Lung (tissue), 12 donors: ENCODE results near the gene STK38L. TPM values are rescaled to one million over a fixed set of nuclear protein-coding genes. Genes with fewer than 3 reads are reported as not detected.

Source experiments
- ATAC-seq: fragments of 200-7000 bp; cut with Tn5 transposase; one replicate; pipeline ENCODE4 v1.9.1; 2020; ENCODE audit warnings: moderate number of reproducible peaks; ENCODE audit not compliant: insufficient read depth, low FRiP score
- DNase-seq, 3 donors: peaks; one replicate each; pipeline ENCODE4 v3.0.0-alpha.2; 2013 to 2017
- H3K27ac ChIP-seq, 2 donors: one replicate each; pipeline ENCODE4 v1.5.1; 2013; ENCODE audit warnings: mild to moderate bottlenecking in 2 of 2, moderate library complexity in 2 of 2, control low read depth in 1 of 2, inconsistent platforms in 1 of 2, low read depth in 1 of 2, low read length in 1 of 2
- H3K27me3 ChIP-seq, 3 donors: one replicate each; pipeline ENCODE4 v1.5.1; 2013; ENCODE audit warnings: low read length in 2 of 3; ENCODE audit not compliant: control insufficient read depth in 3 of 3, insufficient read depth in 3 of 3
- H3K36me3 ChIP-seq, 4 donors: one replicate each; pipeline ENCODE4 v1.5.1; 2013; ENCODE audit warnings: low read length in 4 of 4, mild to moderate bottlenecking in 1 of 4, moderate library complexity in 1 of 4; ENCODE audit not compliant: control insufficient read depth in 4 of 4, insufficient read depth in 4 of 4
- H3K4me1 ChIP-seq, 5 donors: one replicate each; pipeline ENCODE4 v1.5.1; 2013; ENCODE audit warnings: low read length in 5 of 5, mild to moderate bottlenecking in 2 of 5, moderate library complexity in 1 of 5; ENCODE audit not compliant: control insufficient read depth in 5 of 5, insufficient read depth in 5 of 5
- H3K4me3 ChIP-seq: one replicate; pipeline ENCODE4 v1.5.1; 2013; ENCODE audit warnings: mild to moderate bottlenecking, control low read depth, moderate library complexity
- H3K9ac ChIP-seq, 2 donors: one replicate each; pipeline ENCODE4 v1.5.1; 2013; ENCODE audit warnings: low read length in 2 of 2, control low read depth in 1 of 2; ENCODE audit not compliant: insufficient read depth in 1 of 2
- H3K9me3 ChIP-seq, 4 donors: one replicate each; pipeline ENCODE4 v1.5.1; 2013; ENCODE audit warnings: low read length in 3 of 4, mild to moderate bottlenecking in 1 of 4, moderate library complexity in 1 of 4; ENCODE audit not compliant: control insufficient read depth in 4 of 4, insufficient read depth in 3 of 4
- CTCF ChIP-seq: IDR thresholded peaks from 2 replicates; pipeline ENCODE4 v1.5.1; 2012; ENCODE audit warnings: mild to moderate bottlenecking; ENCODE audit errors: control extremely low read depth, extremely low read depth
- WGBS, 2 donors: extraction: QIAGEN DNeasy Blood & Tissue Kit; methylation state at CpG; one replicate each; pipeline ENCODE4 v1.1.7; 2013; 5-methylcytosine and 5-hydroxymethylcytosine counted together
- polyA plus RNA-seq, 2 donors: library from polyadenylated mRNA; stranded (reverse); fragments of 200-250 nt; gene quantifications; one replicate each; pipeline ENCODE4 v1.2.1, GENCODE V29; 2013
- total RNA-seq, 2 donors: library from RNA; depleted of rRNA in 1 of 2; stranded (reverse); fragments of >200 nt in 1 of 2; gene quantifications; one replicate each; pipeline ENCODE4 v1.2.1, GENCODE V29; 2014 to 2021
- donor health status: control.
- donor health status: control.
- donor health status: Bipolar disorder and iron deficiency.
- donor health status: healthy.
- donor health status: DM: yes; HTN: yes; CAD: no.

The STK38L gene
- total and polyA plus RNA-seq, 4 donors, result 6.5 to 41.5 (median 18.5) TPM

- Histone ChIP-seq H3K27me3 (no peaks in the 10 kb centered on the region), H3K9me3 (no peaks in the 10 kb centered on the region), H3K4me3 (no peak overlapping the region), H3K4me1 (peaks cover 0 to 35% (median 0%) of the 10 kb centered on the region in 5 donors), H3K27ac (peak overlapping the region in 1 of 2 donors; percentile 33), H3K36me3 (no peaks in the 10 kb centered on the region), H3K9ac (no peak overlapping the region)
- DNase-seq (peak in 2 of 3 donors; percentile 18 to 47), ATAC-seq (no peak)
- WGBS, 2 donors, result 17 to 49% methylated on average over 2 of the region's 2 CpGs
- TF ChIP-seq CTCF, result no peak
These were observed 35.7 kb downstream of the STK38L start for GRCh38 chr12:27279826-27280225.

- H3K36me3 ChIP-seq, result no peaks in the 10 kb centered on the region
- H3K4me3 ChIP-seq, result no peak overlapping the region
- no peak for TF ChIP-seq CTCF
- WGBS, 2 donors, result 77 to 79% methylated on average over 5 of the region's 5 CpGs
- no peak overlapping the region for H3K9ac ChIP-seq
- peaks cover 0 to 38% (median 0%) of the 10 kb centered on the region in 5 donors for H3K4me1 ChIP-seq
- no peak for ATAC-seq
- H3K27ac ChIP-seq, result peak overlapping the region in 1 of 2 donors; percentile 49
- no peaks in the 10 kb centered on the region for H3K27me3 ChIP-seq
- no peaks in the 10 kb centered on the region for H3K9me3 ChIP-seq
- DNase-seq, result no peak
These were observed 36.3 kb downstream of the STK38L start for GRCh38 chr12:27280412-27280811.

GRCh38 chr12:27282754-27283153 lies 38.7 kb downstream of the STK38L start:
- H3K4me1 ChIP-seq, result peaks cover 0 to 38% (median 0%) of the 10 kb centered on the region in 5 donors
- no peak for TF ChIP-seq CTCF
- no peak for DNase-seq
- no peak overlapping the region for H3K9ac ChIP-seq
- H3K36me3 ChIP-seq, result no peaks in the 10 kb centered on the region
- H3K4me3 ChIP-seq, result no peak overlapping the region
- H3K9me3 ChIP-seq, result no peaks in the 10 kb centered on the region
- WGBS, 2 donors, result 97 to 100% methylated on average over 2 of the region's 2 CpGs
- ATAC-seq, result no peak
- H3K27me3 ChIP-seq, result no peaks in the 10 kb centered on the region
- H3K27ac ChIP-seq, result peak overlapping the region in 1 of 2 donors; percentile 6

GRCh38 chr12:27284021-27284420 lies 39.9 kb downstream of the STK38L start:
- H3K27ac ChIP-seq, result peak overlapping the region in 1 of 2 donors; percentile 57

More at GRCh38 chr12:27284021-27284420, 39.9 kb downstream of the STK38L start:
- WGBS, 2 donors, result 97 to 98% methylated on average over 3 of the region's 3 CpGs
- no peak for TF ChIP-seq CTCF
- no peaks in the 10 kb centered on the region for H3K27me3 ChIP-seq
- H3K9ac ChIP-seq, result no peak overlapping the region
- ATAC-seq (no peak), DNase-seq (no peak)
- H3K4me1 ChIP-seq, result peaks cover 0 to 31% (median 0%) of the 10 kb centered on the region in 5 donors
- H3K9me3 ChIP-seq, result no peaks in the 10 kb centered on the region
- H3K4me3 ChIP-seq, result no peak overlapping the region
- no peaks in the 10 kb centered on the region for H3K36me3 ChIP-seq
